Kidney (tissue), 14 donors: ENCODE results near the gene STEAP3. TPM values are rescaled to one million over a fixed set of nuclear protein-coding genes. Genes with fewer than 3 reads are reported as not detected.

Source experiments
- DNase-seq, 5 donors: peaks; one replicate each; pipeline ENCODE4 v3.0.0-alpha.2; 2013 to 2020
- FAIRE-seq: peaks from 2 replicates; lab custom pipeline; 2012; peaks lifted over from hg19 to GRCh38; lab: Jason Lieb, UNC
- H3K27ac ChIP-seq, 2 donors: one replicate each; pipeline ENCODE4 v1.7.0; 2013; ENCODE audit warnings: low read depth in 2 of 2, low read length in 2 of 2, inconsistent platforms in 1 of 2
- H3K27me3 ChIP-seq: one replicate; pipeline ENCODE4 v1.7.1; 2013; ENCODE audit warnings: low read length, inconsistent platforms; ENCODE audit not compliant: control insufficient read depth, insufficient read depth
- H3K36me3 ChIP-seq, 3 donors: one replicate each; pipeline versions ENCODE4 v1.7.0 to v1.7.1; 2013; ENCODE audit warnings: low read length in 3 of 3, control low read depth in 1 of 3, inconsistent platforms in 1 of 3; ENCODE audit not compliant: insufficient read depth in 3 of 3, control insufficient read depth in 2 of 3
- H3K4me1 ChIP-seq, 3 donors: one replicate each; pipeline versions ENCODE4 v1.7.0 to v1.7.1; 2013; ENCODE audit warnings: low read length in 3 of 3, inconsistent platforms in 1 of 3, low read depth in 1 of 3; ENCODE audit not compliant: control insufficient read depth in 2 of 3, insufficient read depth in 2 of 3
- H3K4me3 ChIP-seq, 3 donors: one replicate each; pipeline versions ENCODE4 v1.7.0 to v1.8.1; 2013; ENCODE audit warnings: low read length in 3 of 3, control low read depth in 1 of 3, inconsistent platforms in 1 of 3
- H3K9ac ChIP-seq, 3 donors: one replicate each; pipeline versions ENCODE4 v1.7.0 to v1.7.1; 2013; ENCODE audit warnings: low read length in 3 of 3, control low read depth in 1 of 3, inconsistent platforms in 1 of 3
- H3K9me3 ChIP-seq, 3 donors: one replicate each; pipeline versions ENCODE4 v1.7.0 to v1.7.1; 2013; ENCODE audit warnings: low read length in 3 of 3, control low read depth in 1 of 3, inconsistent platforms in 1 of 3; ENCODE audit not compliant: control insufficient read depth in 2 of 3, insufficient read depth in 1 of 3
- intact Hi-C: fragments of 100-400 bp; cut with DNase I; formaldehyde crosslinking; loops from one replicate; pipeline ENCODE4 v1.11.1; 2022
- polyA plus RNA-seq: library from polyadenylated mRNA; stranded (reverse); fragments of 350-450 nt; fragmentation: Illumina TruSeq; extraction: RNeasy Lipid Tissue Mini Kit (QIAGEN cat#74804); gene quantifications from one replicate; pipeline ENCODE4 v1.2.3, GENCODE V29; 2014; ENCODE audit warnings: low read depth, low replicate concordance; ENCODE audit not compliant: insufficient read depth
- total RNA-seq: library from RNA; stranded (reverse); fragmentation: NEBNext Ultra II Directional; extraction: Animal tissue kit (Norgen Biotek cat#: 25700); gene quantifications from one replicate; pipeline ENCODE4 v1.2.1, GENCODE V29; 2021
- TF ChIP-seq, protein P1 (sequence below): IDR thresholded peaks from 3 replicates; pipeline ENCODE4 v1.5.1; 2012; ENCODE audit warnings: mild to moderate bottlenecking, moderate library complexity, borderline replicate concordance; ENCODE audit not compliant: insufficient read depth; ENCODE audit errors: extremely low read depth
- donor health status: control.
- donor health status: control.
- donor health status: control.
- donor health status: control.
- donor health status: control.
- donor health status: DM: yes; HTN: yes; CAD: no.
- donor health status: Normal renal cell carcinoma (clear cell type).

STEAP3 gene
- total and polyA plus RNA-seq, 2 donors from 2014 or later = 6.7 to 25.4 TPM

DNA sequence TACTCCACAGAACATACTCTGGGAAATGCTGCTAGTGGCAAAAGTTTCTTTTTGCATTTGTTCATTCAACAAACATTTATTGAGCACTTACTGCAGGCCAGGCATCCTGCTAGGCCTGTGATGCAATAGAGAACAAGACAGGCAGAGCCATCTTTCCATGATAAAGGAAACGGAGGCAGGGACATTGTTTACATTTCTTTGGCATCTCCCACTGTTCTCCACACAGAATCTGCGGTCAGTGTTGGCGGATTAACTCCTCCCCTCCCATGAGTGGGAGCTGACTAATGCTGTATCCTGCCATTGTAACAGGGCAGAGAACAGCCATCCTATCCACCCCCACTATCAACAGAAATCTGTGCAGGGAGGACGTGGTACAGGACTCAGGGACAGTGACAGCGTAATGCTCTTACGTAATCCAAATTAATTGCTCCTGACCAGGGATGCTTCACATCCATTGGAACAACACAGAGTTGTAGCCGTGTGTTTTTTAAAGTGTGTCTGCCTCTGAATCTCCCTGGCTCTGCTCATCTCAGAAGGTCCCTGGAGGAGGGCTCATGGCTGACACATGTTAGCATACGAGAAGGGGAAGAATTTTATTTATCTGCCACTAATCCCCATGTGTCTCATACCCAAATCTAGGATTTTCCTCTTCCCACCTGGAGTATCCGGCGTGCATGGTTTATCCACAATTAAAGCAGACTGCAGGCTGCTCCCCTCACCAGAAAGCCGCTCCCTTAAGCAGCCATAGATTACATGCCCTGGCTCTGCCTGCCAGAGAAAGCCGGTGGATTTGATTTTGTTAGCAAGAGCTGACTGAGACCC is 32.3 kb downstream of the STEAP3 start:
- intact Hi-C loops = no loop called here
- TF ChIP-seq, protein P1, sequence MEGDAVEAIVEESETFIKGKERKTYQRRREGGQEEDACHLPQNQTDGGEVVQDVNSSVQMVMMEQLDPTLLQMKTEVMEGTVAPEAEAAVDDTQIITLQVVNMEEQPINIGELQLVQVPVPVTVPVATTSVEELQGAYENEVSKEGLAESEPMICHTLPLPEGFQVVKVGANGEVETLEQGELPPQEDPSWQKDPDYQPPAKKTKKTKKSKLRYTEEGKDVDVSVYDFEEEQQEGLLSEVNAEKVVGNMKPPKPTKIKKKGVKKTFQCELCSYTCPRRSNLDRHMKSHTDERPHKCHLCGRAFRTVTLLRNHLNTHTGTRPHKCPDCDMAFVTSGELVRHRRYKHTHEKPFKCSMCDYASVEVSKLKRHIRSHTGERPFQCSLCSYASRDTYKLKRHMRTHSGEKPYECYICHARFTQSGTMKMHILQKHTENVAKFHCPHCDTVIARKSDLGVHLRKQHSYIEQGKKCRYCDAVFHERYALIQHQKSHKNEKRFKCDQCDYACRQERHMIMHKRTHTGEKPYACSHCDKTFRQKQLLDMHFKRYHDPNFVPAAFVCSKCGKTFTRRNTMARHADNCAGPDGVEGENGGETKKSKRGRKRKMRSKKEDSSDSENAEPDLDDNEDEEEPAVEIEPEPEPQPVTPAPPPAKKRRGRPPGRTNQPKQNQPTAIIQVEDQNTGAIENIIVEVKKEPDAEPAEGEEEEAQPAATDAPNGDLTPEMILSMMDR = no peak
- Histone ChIP-seq H3K36me3 (no peaks in the 10 kb centered on the region), H3K9ac (no peak overlapping the region), H3K27me3 (no peaks in the 10 kb centered on the region), H3K4me1 (peaks cover 0 to 3% (median 0%) of the 10 kb centered on the region in 3 donors), H3K4me3 (no peak overlapping the region), H3K9me3 (no peaks in the 10 kb centered on the region), H3K27ac (no peak overlapping the region)
- peak in 3 of 5 donors; percentile 44 to 65 (median 51) for DNase-seq
- FAIRE-seq = no peak

DNA sequence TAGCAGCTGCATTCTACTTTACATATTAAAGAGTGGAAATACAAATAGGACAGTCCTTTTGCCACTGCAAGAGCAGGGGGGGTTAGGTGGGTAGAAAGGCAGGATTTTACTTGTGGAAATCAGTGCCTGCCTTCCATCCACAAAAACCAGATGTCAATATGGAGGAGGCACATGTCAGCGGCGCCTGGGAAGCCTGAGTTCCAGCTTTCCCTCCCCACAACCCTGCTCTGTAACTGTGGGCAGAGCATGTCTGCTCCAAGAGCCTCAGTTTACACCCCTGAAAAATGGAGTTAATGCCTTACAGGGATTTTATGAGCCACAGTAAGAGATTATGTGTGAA is 32.9 kb downstream of the STEAP3 start:
- Histone ChIP-seq H3K4me1 (peaks cover 0 to 3% (median 0%) of the 10 kb centered on the region in 3 donors), H3K9ac (no peak overlapping the region), H3K4me3 (no peak overlapping the region), H3K36me3 (no peaks in the 10 kb centered on the region), H3K9me3 (no peaks in the 10 kb centered on the region), H3K27ac (no peak overlapping the region), H3K27me3 (no peaks in the 10 kb centered on the region)
- DNase-seq (no peak), FAIRE-seq (no peak)
- intact Hi-C loops = no loop called here
- TF ChIP-seq, protein P1 = no peak

DNA sequence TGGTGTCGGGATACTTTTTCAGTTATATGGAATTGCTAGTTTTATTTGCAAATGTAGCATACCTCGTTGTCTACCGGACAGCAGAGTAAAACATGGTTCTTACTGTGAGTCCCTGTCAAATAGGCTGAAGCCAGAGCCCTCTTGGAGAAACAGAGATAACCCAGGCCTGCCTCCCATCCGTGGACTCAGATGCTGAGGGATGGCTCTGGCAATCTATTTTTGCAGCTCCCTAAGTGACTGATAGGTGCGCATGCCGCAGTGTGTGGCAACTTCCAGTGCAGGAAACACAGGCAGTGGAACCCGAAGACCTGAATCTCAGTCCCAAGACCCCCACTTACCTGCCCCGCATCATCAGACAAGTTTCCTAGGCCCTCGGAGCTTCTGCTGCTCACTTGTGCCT is 33.6 kb downstream of the STEAP3 start:
- no peak for DNase-seq
- no peak for FAIRE-seq
- Histone ChIP-seq H3K9me3 (no peaks in the 10 kb centered on the region), H3K27ac (no peak overlapping the region), H3K4me3 (no peak overlapping the region), H3K27me3 (no peaks in the 10 kb centered on the region), H3K9ac (no peak overlapping the region), H3K4me1 (peaks cover 0 to 3% (median 0%) of the 10 kb centered on the region in 3 donors), H3K36me3 (no peaks in the 10 kb centered on the region)
- intact Hi-C loops = no loop called here
- TF ChIP-seq, protein P1 = no peak
